Activated gamma-delta T cell treated with Interleukin-2 at 50 U/mL for 16 hours (primary cell): ENCODE results near the gene DDX31.

Source experiments
- DNase-seq: peaks from one replicate; pipeline ENCODE4 v3.0.0-alpha.2; 2020

Gene DDX31

DNA sequence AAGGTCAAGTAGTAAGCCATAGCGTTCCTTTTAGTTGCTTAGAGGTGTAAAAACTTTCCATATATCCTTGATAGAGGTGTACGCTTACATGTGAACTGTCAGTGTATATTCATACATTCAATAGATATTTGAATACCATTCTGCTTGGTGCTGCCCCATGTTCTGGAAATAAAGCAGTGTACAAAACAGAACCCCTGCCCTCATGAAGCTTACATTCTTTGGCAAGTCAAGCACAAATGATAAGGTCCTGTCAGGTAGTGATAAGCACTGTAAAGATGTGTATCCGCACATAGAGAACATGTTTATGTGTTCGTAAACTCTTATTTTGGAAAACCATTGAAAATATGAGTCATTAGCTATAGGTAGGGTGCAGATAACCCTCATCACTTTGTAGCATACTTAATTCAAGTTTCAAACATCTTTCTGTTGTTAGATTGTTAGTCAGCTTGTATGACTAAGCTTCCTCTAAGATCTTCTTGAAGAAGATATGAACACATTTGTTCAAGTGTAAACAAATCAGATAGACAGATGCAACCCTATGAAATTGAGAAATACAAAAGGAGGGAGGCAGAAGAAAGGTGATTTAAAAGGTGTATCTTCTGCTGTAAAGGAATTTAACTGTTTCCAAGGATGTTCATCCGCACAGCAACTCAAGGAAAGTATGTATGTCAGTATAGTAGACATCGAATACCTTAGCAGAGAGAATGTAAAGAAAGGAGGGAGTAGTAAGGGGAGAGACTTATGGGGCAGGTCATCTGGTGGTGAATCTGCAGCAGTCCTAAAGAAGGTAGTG is 2.0 kb upstream of the DDX31 start:
- DNase-seq, result no peak

DNA sequence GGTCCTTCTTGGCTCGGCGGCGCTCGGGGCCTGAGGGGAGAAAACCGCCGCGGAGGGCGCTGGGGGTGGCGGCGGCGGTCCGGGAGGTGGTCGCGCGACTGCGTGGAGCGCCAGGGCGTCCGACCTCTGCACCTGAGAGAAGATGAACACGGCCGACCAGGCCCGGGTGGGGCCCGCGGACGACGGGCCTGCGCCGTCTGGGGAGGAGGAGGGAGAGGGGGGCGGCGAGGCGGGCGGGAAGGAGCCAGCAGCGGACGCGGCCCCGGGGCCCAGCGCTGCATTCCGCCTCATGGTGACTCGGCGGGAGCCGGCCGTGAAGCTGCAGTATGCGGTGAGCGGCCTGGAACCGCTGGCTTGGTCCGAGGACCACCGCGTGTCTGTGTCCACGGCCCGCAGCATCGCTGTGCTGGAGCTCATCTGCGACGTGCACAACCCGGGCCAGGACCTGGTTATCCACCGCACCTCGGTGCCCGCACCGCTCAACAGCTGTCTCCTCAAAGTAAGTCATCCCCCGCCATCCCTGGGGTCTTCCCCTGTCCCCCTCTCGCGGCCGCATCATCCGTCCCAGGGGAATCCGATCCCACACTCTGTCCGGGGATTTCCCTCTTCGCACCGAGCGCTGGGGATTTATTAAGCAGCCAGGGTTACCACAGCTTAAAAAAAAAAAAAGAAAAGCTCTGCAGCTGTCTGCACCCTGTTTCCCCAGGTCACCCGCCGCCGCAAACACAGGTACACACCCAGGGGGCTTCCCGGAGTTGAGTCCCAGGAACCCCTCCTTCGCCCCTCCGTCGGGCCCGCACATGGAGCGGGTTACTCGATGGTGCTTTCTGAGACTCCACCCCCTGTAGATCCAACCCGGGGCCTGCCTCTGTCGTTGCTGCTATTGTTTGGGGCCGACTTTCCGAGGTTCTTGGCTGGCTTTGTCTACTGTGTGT is 941 bp upstream of the DDX31 start, which contains the start of gene GTF3C4:
GTF3C4 (plus strand) TSS at position 8 of the 935 bp plus-strand sequence; CDS start at position 143, 135 bp downstream.
- peak; percentile 57 for DNase-seq

DNA sequence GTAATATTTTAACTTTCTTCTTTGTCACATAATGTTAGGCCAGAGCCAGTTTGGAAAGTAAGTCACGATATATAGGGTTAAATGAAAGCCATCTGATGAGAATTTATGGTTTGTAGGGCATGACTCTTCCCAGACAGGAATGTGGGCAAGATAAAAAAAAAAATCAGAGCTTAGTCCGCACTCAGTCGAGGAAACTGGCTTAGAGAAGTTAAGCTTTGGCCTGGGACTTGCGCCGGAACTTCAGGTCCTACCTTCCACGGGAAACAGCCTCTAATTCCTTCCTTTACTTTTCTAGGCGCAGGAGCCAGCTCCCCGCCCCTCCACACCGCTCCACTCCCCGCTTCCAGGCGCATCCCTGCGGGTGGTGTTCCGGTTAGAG is 475 bp downstream of the DDX31 start:
- no peak for DNase-seq

DNA sequence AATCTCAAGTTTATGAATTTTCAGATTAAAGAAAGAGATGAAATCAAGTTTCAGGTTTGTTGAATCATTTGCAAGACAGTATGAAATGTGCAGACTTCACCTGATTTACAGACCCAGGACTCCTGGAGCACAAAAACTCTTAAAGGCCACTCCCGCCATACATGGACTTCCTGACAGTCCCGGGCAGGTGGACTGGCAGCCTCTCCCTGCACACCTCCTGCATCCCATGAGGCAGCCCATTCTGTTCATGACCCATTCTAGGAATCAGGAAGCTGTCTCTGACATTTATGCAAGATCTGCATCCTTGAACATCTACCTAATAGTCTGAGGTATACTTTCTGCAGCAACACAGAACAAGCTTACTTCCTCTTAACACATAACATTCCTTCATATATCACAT is 5.9 kb downstream of the DDX31 start:
- DNase-seq, result no peak

DNA sequence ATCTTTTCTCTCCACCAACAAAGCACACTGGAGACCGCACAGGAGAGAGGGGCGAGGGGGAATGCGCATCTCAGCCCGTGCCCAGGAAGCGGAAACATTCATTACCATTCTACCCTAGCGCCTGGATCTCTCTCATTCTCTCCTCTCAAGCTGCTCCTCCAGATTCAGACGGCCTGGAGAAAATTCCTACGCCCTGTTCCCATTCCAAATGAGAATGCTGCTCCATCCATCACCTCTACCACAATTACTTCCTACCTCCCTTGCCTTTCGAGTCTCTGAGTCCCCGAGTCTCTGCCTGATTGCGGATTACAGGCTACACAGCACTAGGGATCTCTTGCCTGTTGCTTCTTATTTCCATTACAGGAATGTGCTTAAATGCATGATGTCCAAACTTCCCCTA is 6.7 kb downstream of the DDX31 start:
- no peak for DNase-seq

DNA sequence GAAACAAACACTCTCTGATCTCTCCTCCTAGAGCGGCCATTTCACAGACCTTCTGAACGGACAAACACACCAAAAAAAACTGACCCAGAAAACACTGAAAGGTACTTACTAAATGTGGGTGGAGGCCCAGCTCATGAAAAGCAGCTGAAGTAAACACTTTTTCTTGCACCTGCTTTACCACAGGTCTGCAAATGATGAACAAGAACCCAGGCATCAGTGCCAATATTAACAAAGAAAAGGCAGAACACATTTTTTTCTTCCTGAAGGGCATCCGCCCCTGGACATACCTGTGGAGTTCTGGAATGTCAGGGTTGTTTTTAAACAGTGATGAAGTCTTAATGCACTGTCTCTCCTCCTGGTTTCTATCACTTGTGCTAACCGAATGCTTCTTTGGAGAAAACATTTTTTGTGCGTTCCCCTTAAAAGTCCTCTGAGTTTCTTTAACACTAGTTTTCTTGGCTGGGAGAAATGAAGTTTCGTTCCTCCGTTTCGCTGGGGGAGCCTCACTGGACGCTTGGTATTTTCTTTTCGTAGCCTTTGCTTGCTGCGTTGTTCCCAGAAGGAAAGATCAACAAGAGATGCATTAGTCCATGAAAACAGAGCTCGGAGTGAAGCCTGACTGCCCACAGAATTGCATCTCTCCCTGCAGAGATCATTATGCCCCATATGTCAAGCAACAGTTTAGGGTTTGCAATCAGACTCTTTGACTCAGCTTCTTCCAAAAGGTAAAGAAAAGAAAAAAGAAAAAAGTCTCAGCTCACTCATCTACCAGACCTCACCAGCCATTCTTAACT is 7.4 kb downstream of the DDX31 start:
- DNase-seq, result no peak

- DNase-seq, result no peak
Observed at GRCh38 chr9:132656299-132656698, 13.5 kb downstream of the DDX31 start.

DNA sequence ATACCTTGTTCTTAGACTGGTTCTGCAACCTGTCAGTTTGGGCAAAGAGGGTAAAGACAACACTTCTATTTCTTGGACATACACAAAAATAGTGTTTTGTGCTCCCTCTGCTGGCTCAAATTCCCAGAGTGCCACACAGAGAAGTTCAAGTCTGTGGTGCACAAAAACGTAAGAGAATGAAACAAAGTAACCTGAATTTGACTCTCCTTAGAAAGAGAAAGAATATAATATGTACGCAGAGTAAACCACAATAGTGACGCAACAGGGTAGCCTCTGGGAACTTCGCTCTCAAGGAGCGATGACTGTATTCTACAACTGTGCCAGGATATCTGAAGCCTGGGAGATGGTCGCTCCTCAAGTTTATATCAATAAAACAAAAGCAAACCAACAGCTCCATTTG is 18.5 kb downstream of the DDX31 start:
- no peak for DNase-seq

DNA sequence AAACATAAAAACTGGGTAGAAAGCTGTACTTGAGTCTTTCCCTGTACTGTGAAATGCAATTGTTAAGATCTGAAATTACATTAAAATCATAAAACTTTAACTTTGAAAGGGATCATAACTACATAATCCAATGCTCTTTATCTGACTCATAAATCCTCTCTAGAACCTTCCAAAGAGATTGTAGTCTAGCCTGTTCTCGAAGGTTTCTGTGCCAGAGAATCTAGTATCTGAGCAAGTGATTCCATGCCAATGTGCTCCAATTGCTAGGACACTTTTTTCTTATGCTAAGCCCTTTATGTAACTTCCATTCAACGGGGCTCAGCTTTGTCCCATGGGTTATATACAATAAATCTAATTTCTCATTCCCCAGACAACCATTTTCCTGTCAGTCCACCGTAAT is 21.1 kb downstream of the DDX31 start:
- DNase-seq, result no peak

DNA sequence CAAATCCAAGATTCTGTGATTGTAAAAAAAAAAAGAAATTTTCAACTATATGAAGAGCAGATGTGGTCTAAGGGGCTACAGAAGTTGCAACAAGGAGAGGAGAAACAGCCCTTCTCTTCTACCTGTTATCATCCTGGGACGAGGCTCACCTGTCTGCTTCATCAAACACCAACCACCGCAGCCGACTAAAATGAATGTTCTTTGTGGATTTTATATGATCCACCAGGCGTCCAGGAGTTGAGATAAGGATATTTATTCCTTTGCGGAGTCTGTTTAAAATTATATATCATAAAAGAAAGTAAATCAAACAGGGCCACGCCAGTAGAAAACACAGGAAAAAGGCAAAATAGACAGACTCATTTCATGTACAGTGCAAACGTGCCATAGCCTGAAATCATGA is 21.5 kb downstream of the DDX31 start:
- DNase-seq, result no peak

DNA sequence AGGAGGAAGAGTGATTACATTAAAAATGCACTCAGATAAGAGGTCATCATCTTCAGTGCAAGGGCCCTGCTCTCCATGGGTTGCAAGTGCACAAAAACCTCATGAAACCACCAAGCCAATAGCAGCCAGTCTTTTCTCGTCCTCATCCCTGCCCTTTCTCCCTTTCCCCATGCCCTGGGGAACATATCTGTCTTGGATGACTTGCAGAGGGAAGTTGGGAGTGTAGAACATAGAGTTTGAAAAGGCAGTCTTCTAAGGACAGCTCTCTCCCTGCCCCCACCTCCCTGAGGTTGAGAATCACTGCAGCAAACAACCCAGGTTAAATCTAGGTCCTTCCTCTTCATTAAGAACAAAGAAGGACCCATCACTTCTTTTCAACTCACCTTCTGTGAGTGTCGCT is 22.0 kb downstream of the DDX31 start:
- no peak for DNase-seq

DNA sequence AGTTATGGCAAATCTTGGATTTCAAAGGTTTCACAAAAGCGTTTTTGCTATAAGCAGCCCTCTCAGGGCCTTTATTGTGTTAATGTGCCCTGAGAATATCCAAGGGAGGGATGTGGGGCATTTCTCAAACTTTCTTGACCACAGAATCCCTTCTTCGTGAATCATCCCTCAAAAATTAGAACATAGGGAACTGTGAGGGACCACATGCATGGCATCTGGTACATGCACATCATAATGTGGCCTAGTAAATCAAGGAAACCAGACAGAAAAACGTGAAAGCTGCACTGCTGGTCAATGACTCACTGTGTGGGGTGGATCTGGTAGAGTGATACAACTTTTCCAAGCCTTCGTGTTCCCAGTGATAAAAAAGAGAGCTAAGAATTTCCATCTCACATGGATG is 22.4 kb downstream of the DDX31 start:
- DNase-seq, result no peak

- DNase-seq, result no peak
Observed at GRCh38 chr9:132646726-132647125, 23.1 kb downstream of the DDX31 start.

GRCh38 chr9:132645711-132646110 is 24.1 kb downstream of the DDX31 start:
- no peak for DNase-seq

GRCh38 chr9:132645306-132645705 is 24.5 kb downstream of the DDX31 start:
- DNase-seq, result no peak

GRCh38 chr9:132644251-132644650 is 25.5 kb downstream of the DDX31 start:
- no peak for DNase-seq

GRCh38 chr9:132641216-132641615 is 28.6 kb downstream of the DDX31 start:
- no peak for DNase-seq

GRCh38 chr9:132639322-132639721 is 30.5 kb downstream of the DDX31 start:
- DNase-seq, result no peak

GRCh38 chr9:132638240-132638639 is 31.5 kb downstream of the DDX31 start:
- no peak for DNase-seq

DNA sequence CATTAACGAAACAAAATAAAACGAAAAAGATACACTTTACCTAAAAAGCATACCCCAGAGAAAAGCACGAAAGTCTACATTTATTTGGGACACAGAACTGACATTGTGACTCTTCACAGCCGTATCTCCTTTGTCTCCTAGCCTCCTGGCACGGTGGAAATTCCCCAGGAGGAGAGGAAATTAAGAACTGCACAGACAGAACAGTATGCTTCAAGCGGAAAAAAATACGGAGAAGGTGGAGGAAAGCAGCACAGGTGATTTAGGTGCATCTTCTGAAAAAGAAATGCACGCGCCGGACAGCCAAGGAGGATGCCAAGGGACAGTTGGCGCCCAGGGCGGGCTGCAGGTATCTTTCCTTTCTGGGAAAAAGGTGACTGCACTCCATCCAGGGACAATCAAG is 32.0 kb downstream of the DDX31 start:
- no peak for DNase-seq

DNA sequence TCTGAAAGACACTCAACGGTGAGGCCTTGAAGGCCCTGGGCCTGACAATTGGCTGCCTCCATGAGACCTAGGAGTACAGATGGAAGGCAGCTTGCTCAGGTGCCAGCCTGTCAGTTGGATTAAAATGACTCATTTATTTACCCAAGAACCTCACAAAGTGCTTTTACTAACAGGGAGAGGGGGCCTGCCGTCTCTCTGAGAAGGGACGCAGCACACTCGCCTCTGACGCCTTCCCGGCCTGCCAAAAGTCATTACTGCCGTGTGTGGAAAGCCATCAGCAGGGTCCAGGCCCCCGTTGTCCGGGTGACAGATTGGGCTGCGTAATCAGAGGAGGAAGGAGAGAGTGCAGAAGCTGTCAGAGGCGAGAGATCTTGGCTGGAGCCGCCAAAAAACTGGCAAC is 32.4 kb downstream of the DDX31 start:
- DNase-seq, result no peak

DNA sequence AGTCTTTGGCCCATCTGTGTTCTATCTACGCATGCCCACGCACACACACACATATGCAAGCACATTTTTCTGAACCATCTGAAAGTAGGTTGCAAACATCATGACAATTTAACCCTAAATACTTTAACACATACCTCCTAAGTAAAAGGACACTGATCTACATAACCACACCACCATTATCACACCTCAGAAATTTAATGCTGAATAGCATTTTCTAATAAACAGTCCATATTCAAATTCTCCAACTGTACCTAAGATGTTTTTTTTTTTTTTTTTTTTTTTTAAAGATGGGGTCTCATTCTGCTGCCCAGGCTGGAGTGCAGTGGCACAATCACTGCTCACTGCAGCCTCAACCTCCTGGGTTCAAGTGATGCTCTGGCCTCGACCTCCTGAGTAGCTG is 35.5 kb downstream of the DDX31 start:
- no peak for DNase-seq

DNA sequence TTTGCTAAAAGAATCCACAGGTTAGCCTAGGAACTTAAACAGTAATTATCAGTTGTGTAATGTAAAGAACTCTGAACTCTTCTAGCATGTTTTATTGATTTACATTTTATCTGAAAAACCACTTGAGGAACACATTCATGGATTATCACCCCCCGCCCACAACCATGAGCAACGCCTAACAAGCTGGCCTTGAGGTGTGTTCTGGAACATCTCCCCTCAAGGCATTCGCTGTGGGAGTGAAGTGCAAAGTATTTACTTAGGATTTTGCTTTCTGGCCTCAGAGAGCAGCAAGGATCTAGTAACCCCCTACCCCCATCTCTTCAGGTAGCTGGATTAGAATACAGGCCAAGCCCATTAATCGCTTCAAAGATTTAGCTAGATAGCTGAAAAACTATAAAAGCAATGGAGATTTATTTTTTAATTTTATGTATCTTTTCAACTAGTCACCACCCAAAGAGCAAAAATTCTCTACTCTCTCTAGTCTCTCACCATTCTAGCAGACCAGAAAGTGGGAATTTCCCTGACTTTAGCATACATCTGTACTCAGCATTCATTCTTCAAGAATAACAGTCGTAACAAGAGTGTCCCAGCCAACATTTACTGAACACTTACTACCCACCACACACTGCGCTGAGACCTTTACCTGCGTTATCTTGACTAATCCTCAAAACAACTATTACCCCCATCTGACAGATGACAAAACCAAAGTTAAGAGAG is 37.2 kb downstream of the DDX31 start:
- no peak for DNase-seq
